Natural killer cell (primary cell): ENCODE data around the gene SYCP2. TPM values are rescaled to one million over a fixed set of nuclear protein-coding genes. Genes with fewer than 3 reads are reported as not detected.
"Not testable (repeated sequence)": the region's sequence is repeated elsewhere in the genome, so short reads cannot be mapped to it uniquely, and the experiment has no call there.

Experiments used
- ATAC-seq, 3 donors: fragments of 150-1000 bp in 2 of 3; fragments of 200-7000 bp in 1 of 3; cut with Tn5 transposase; 1 replicate in 1 of 3; 2 replicates in 2 of 3; pipeline ENCODE4 v1.10.0; 2021; ENCODE audit warnings: mild to moderate bottlenecking in 2 of 3, moderate library complexity in 2 of 3
- DNase-seq, 2 donors: peaks; one replicate each; pipeline versions ENCODE4 v3.0.0 to v3.0.0-alpha.2; 2013 to 2021; ENCODE audit warnings: mixed read lengths in 1 of 2
- H3K27ac ChIP-seq: one replicate; pipeline ENCODE4 v1.5.1; 2013; ENCODE audit warnings: mild to moderate bottlenecking, low read length
- H3K27me3 ChIP-seq: one replicate; pipeline ENCODE4 v1.6.1; 2013; ENCODE audit warnings: low read length; ENCODE audit not compliant: control insufficient read depth, insufficient read depth
- H3K36me3 ChIP-seq: one replicate; pipeline ENCODE4 v1.6.1; 2013; ENCODE audit warnings: low read length; ENCODE audit not compliant: control insufficient read depth, insufficient read depth
- H3K4me1 ChIP-seq: one replicate; pipeline ENCODE4 v1.6.1; 2013; ENCODE audit warnings: low read length; ENCODE audit not compliant: control insufficient read depth, insufficient read depth
- H3K4me3 ChIP-seq: one replicate; pipeline ENCODE4 v1.5.1; 2013; ENCODE audit warnings: low read length
- H3K9me3 ChIP-seq: one replicate; pipeline ENCODE4 v1.6.1; 2013; ENCODE audit warnings: low read length; ENCODE audit not compliant: control insufficient read depth, insufficient read depth
- H3K27ac Mint-ChIP-seq, 2 donors: one replicate each; pipeline ENCODE4 v1.8.0; 2022; ENCODE audit warnings: mild to moderate bottlenecking in 2 of 2, mixed read lengths in 2 of 2, moderate library complexity in 1 of 2
- H3K27me3 Mint-ChIP-seq, 2 donors: one replicate each; pipeline ENCODE4 v1.8.0; 2022; ENCODE audit warnings: low read depth in 2 of 2, mixed read lengths in 2 of 2
- H3K36me3 Mint-ChIP-seq: one replicate; pipeline ENCODE4 v1.8.0; 2022; ENCODE audit warnings: mixed read lengths
- H3K4me1 Mint-ChIP-seq, 2 donors: one replicate each; pipeline ENCODE4 v1.8.0; 2022; ENCODE audit warnings: mixed read lengths in 2 of 2
- H3K4me3 Mint-ChIP-seq: one replicate; pipeline ENCODE4 v1.8.0; 2022; ENCODE audit warnings: mild to moderate bottlenecking, moderate library complexity, mixed read lengths
- H3K9me3 Mint-ChIP-seq, 2 donors: one replicate each; pipeline ENCODE4 v1.8.0; 2022; ENCODE audit warnings: mixed read lengths in 2 of 2
- WGBS: methylation state at CpG from one replicate; pipeline ENCODE4 v1.1.7; 2013; ENCODE audit warnings: missing lambda C conversion rate; ENCODE audit not compliant: insufficient coverage; 5-methylcytosine and 5-hydroxymethylcytosine counted together
- intact Hi-C: fragments of 100-400 bp; cut with micrococcal nuclease; formaldehyde crosslinking; loops from one replicate; pipeline ENCODE4 v1.14.2; 2022
- total RNA-seq, 4 donors: library from RNA; stranded (reverse); fragments of 120-200 nt in 1 of 4; gene quantifications; one replicate each; pipeline versions ENCODE4 v1.2.3 to v1.2.4, GENCODE V29; 2013 to 2022
- TF ChIP-seq, protein P1 (sequence below): fragments of 200-600 bp; IDR thresholded peaks from one replicate; pipeline ENCODE4 v1.8.0; 2022; ENCODE audit warnings: antibody characterized with exemption

SYCP2 gene
- total RNA-seq, 3 donors from 2014 or later (not counting 1 experiment from before 2014, with no cell fraction given) = 5.9 to 8.6 (median 7.0) TPM

- no peaks in the 10 kb centered on the region for H3K27me3 ChIP-seq
- 90% methylated on average over 4 of the region's 4 CpGs for WGBS
- Mint-ChIP-seq H3K36me3 (peaks cover 9% of the 10 kb centered on the region), H3K27me3 (peaks cover 0 to 9% of the 10 kb centered on the region in 2 donors), H3K4me1 (no peaks in the 10 kb centered on the region), H3K27ac (no peak overlapping the region), H3K9me3 (no peaks in the 10 kb centered on the region), H3K4me3 (no peak overlapping the region)
- intact Hi-C loops = no loop called here
- no peak overlapping the region for H3K4me3 ChIP-seq
- H3K9me3 ChIP-seq = peaks cover 4% of the 10 kb centered on the region
- no peaks in the 10 kb centered on the region for H3K36me3 ChIP-seq
- TF ChIP-seq, protein P1, sequence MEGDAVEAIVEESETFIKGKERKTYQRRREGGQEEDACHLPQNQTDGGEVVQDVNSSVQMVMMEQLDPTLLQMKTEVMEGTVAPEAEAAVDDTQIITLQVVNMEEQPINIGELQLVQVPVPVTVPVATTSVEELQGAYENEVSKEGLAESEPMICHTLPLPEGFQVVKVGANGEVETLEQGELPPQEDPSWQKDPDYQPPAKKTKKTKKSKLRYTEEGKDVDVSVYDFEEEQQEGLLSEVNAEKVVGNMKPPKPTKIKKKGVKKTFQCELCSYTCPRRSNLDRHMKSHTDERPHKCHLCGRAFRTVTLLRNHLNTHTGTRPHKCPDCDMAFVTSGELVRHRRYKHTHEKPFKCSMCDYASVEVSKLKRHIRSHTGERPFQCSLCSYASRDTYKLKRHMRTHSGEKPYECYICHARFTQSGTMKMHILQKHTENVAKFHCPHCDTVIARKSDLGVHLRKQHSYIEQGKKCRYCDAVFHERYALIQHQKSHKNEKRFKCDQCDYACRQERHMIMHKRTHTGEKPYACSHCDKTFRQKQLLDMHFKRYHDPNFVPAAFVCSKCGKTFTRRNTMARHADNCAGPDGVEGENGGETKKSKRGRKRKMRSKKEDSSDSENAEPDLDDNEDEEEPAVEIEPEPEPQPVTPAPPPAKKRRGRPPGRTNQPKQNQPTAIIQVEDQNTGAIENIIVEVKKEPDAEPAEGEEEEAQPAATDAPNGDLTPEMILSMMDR = no peak
- H3K27ac ChIP-seq = no peak overlapping the region
- DNase-seq = no peak
- no peaks in the 10 kb centered on the region for H3K4me1 ChIP-seq
- ATAC-seq = no peak
Observed at GRCh38 chr20:59861401-59861800, 72.0 kb downstream of the SYCP2 start.

DNA sequence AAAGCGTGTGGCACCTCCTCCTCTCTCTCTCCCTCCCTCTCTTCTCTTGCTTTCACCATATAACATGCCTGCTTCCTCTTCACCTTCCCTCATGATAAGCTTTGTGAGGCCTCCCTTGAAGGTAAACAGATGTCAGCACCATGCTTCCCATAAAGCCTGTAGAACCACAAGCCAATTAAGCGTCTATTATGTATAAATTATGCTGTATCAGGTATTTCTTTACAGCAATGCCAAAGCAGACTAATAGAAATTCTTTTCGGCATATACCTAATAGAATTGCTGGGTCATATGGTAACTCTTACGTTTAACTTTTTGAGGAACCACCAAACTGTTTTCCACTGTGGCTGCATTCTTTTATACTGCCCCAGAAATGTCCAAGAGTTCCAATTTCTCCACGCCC is 75.0 kb downstream of the SYCP2 start:
- Mint-ChIP-seq H3K36me3 (peaks cover 9% of the 10 kb centered on the region), H3K27me3 (peaks cover 0 to 9% of the 10 kb centered on the region in 2 donors), H3K4me3 (no peak overlapping the region), H3K27ac (no peak overlapping the region), H3K9me3 (no peaks in the 10 kb centered on the region), H3K4me1 (no peaks in the 10 kb centered on the region)
- Histone ChIP-seq H3K4me1 (no peaks in the 10 kb centered on the region), H3K27ac (no peak overlapping the region), H3K4me3 (no peak overlapping the region), H3K9me3 (peaks cover 4% of the 10 kb centered on the region), H3K27me3 (no peaks in the 10 kb centered on the region), H3K36me3 (no peaks in the 10 kb centered on the region)
- TF ChIP-seq, protein P1 = no peak
- 91% methylated on average over 3 of the region's 5 CpGs for WGBS
- intact Hi-C loops = no loop called here
- DNase-seq (no peak), ATAC-seq (no peak)

DNA sequence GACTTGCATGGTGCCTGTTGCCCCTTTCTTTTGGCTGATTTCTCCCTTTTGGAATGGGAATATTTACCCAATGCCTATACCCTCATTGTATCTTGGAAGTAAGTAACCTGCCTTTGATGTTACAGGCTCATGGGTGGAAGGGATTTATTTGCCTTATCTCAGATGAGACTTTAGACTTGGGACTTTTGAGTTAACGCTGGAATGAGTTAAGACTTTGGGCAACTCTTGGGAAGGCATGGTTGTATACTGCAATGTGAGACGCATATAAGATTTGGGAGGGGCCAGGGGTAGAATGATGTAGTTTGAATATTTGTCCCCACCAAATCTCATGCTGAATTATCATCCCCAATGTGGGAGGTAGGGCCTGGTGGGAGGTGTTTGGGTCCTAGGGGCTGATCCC is 75.5 kb downstream of the SYCP2 start:
- intact Hi-C loops = no loop called here
- Histone ChIP-seq H3K4me1 (no peaks in the 10 kb centered on the region), H3K27me3 (no peaks in the 10 kb centered on the region), H3K9me3 (peaks cover 4% of the 10 kb centered on the region), H3K4me3 (no peak overlapping the region), H3K27ac (no peak overlapping the region), H3K36me3 (no peaks in the 10 kb centered on the region)
- Mint-ChIP-seq H3K4me1 (no peaks in the 10 kb centered on the region), H3K27ac (no peak overlapping the region), H3K36me3 (peaks cover 9% of the 10 kb centered on the region), H3K27me3 (peaks cover 0 to 9% of the 10 kb centered on the region in 2 donors), H3K4me3 (no peak overlapping the region), H3K9me3 (no peaks in the 10 kb centered on the region)
- TF ChIP-seq, protein P1 = no peak
- 87% methylated on average over 2 of the region's 2 CpGs for WGBS
- no peak for DNase-seq
- ATAC-seq = no peak

DNA sequence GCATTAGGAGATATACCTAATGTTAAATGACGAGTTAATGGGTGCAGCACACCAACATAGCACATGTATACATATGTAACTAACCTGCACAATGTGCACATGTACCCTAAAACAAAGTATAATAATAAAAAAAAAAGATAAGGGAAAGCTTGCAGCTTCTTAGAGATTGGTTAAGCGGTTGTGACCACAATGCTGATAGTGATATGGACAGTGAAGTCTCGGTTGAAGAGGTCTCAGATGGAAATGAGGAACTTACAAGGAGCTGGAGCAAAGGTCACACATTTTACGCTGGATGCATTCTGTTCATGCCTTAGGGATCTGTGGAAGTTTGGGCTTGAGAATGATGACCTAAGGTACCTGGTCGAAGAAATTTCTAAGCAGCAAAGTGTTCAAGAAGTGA is 76.5 kb downstream of the SYCP2 start:
- H3K4me3 ChIP-seq, H3K27me3 Mint-ChIP-seq, H3K4me1 Mint-ChIP-seq, H3K9me3 ChIP-seq, DNase-seq, H3K27ac ChIP-seq, H3K27me3 ChIP-seq, H3K36me3 Mint-ChIP-seq, H3K27ac Mint-ChIP-seq, H3K4me1 ChIP-seq, ATAC-seq, H3K36me3 ChIP-seq, H3K4me3 Mint-ChIP-seq, intact Hi-C loops, H3K9me3 Mint-ChIP-seq: not testable (repeated sequence)
- 92% methylated on average over 4 of the region's 5 CpGs for WGBS

DNA sequence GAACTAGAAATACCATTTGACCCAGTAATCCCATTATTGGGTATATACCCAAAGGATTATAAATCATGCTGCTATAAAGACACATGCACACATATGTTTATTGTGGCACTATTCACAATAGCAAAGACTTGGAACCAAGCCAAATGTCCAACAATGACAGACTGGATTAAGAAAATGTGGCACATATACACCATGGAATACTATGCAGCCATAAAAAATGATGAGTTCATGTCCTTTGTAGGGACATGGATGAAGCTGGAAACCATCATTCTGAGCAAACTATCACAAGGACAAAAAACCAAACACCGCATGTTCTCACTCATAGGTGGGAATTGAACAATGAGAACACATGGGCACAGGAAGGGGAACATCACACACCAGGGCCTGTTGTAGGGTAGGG is 76.9 kb downstream of the SYCP2 start:
- no CpG with 5 or more reads among the region's 1 CpG for WGBS

More for the DNA sequence above, 76.9 kb downstream of the SYCP2 start:
- H3K27me3 Mint-ChIP-seq, H3K27ac Mint-ChIP-seq, ATAC-seq, H3K27ac ChIP-seq, H3K36me3 ChIP-seq, H3K9me3 Mint-ChIP-seq, intact Hi-C loops, H3K4me1 Mint-ChIP-seq, H3K4me1 ChIP-seq, H3K36me3 Mint-ChIP-seq, H3K9me3 ChIP-seq, H3K27me3 ChIP-seq, H3K4me3 Mint-ChIP-seq, DNase-seq, H3K4me3 ChIP-seq: not testable (repeated sequence)
